ENCODE results near the gene ARHGEF35.
"Not testable (repeated sequence)": the region's sequence is repeated elsewhere in the genome, so short reads cannot be mapped to it uniquely, and the experiment has no call there.

ARHGEF35 gene

DNA sequence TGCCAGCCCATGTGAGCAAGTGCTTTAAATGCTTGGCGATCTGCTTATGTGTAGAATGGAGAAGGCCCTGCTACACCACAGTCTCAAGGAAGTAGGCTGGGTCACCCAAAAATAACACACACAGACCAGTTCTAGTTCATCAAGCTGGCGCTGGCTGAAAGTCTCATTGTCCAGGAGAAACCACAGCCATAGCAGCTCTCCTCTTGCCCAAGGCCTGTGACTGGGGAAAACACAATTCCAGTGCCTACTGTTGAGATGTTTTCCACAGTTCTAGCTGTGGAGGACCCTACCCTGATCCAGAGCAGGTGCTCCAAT is 16.5 kb downstream of the ARHGEF35 start:
- not testable (repeated sequence) for H3K4me3 ChIP-seq (ENCODE audit: low read depth, low read length)

DNA sequence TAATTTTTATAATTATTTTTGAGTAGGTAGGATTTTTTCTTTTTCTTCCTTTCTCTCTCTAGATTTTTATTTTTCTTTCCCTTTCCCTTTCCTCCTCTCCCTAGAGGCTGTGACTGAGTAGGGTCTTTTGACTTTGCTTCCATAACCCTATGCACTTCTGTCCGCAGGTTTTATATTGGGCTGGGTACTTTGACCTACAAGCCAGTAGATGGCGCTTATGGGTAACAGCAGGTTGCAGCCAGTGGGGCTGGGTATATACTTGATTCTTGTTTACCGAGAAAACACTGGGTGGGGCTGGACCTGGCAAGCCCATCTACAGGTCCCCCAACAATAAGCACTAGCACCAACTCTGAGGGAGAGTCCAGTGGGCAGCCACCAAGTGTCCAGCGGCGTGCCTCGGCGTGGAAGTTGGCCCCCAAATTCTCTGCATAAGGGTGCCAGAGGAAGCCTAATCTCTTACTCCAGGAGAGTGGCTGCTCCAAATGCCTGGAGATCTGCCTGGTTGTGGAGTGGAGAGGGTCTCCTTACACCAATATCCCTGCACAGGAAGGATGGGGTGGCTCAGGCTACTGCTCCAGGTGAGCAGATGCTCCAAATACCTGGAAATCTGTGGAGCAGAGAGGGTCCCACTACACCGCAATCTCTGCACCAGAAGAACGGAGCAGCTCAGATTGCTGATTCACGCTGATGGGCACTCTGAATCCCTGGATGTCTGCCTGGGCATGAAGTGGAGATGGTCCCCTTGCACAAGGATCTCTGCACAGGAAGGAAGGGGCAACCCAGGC is 17.1 kb downstream of the ARHGEF35 start:
- not testable (repeated sequence) for H3K4me3 ChIP-seq (ENCODE audit: low read depth, low read length)

DNA sequence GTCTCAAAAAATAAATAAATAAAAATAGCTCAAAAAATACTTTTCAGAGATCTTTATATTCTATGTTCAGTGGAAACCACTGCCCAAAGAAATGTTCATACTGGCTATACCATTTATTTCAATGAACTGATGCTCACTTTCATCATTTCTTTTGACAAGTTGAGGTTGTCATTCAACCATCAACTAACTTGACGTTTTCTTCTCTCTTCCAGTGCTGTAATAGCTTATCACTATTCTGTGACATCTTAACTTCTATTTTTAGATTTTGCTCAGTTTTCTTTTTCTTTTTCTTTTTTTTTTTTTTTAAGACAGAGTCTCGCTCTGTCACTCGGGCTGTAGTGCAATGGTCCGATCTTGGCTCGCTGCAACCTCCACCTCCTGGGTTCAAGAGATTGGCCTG is 21.0 kb downstream of the ARHGEF35 start:
- TF ChIP-seq, protein P1, sequence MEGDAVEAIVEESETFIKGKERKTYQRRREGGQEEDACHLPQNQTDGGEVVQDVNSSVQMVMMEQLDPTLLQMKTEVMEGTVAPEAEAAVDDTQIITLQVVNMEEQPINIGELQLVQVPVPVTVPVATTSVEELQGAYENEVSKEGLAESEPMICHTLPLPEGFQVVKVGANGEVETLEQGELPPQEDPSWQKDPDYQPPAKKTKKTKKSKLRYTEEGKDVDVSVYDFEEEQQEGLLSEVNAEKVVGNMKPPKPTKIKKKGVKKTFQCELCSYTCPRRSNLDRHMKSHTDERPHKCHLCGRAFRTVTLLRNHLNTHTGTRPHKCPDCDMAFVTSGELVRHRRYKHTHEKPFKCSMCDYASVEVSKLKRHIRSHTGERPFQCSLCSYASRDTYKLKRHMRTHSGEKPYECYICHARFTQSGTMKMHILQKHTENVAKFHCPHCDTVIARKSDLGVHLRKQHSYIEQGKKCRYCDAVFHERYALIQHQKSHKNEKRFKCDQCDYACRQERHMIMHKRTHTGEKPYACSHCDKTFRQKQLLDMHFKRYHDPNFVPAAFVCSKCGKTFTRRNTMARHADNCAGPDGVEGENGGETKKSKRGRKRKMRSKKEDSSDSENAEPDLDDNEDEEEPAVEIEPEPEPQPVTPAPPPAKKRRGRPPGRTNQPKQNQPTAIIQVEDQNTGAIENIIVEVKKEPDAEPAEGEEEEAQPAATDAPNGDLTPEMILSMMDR (IDR thresholded peaks at IDR 0.05; ENCODE audit: low read depth, low read length), result no peak
- no peak overlapping the region for H3K4me3 ChIP-seq (ENCODE audit: low read depth, low read length)

DNA sequence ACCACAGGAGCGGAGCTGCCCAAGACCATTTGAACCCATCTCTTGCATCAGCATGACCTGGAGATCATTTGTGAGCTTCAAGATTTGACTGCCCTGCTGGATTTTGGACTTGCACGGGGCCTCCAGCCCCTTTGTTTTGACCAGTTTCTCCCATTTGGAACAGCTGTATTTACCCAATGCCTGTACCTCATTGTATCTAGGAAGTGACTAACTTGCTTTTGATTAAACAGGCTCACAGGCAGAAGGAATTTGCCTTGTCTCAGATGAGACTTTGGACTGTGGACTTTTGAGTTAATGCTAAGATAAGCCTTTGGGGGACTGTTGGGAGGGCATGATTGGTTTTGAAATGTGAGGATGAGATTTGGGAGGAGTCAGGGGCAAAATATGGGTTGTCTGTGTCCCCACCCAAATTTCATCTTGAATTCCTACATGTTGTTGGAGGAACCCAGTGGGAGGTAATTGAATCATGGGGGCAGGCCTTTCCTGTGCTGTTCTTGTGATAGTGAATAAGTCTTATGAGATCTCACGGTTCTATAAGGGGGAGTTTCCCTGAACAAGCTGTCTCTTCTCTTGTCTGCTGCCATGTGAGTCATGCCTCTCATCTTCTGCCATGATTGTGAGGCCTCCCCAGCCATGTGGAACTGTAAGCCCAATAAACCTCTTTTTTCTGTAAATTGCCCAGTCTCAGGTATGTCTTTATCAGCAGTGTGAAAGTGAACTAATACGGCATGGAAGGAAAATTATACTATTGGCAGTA is 23.9 kb downstream of the ARHGEF35 start:
- H3K4me3 ChIP-seq (ENCODE audit: low read depth, low read length), result not testable (repeated sequence)

DNA sequence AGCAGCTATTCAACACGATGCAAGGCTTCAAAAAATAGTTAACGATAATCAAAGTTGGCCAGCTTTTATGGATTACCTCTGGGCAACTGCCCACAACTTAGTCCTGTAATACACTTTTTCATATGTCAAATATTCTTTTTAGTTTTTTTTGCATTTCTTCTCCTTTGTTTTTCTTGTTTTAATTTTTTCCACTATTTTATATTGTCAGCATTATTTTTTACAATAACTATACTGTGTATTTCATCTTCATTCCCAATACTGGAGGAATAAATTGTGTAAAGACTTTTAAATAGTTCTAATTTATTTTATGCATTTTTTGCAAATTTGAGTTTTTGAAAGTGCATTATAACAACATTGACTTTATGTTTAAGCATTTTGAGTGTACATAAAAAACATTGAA is 30.8 kb downstream of the ARHGEF35 start:
- TF ChIP-seq, protein P1 (IDR thresholded peaks at IDR 0.05; ENCODE audit: low read depth, low read length), result no peak
- no peak overlapping the region for H3K4me3 ChIP-seq (ENCODE audit: low read depth, low read length)

DNA sequence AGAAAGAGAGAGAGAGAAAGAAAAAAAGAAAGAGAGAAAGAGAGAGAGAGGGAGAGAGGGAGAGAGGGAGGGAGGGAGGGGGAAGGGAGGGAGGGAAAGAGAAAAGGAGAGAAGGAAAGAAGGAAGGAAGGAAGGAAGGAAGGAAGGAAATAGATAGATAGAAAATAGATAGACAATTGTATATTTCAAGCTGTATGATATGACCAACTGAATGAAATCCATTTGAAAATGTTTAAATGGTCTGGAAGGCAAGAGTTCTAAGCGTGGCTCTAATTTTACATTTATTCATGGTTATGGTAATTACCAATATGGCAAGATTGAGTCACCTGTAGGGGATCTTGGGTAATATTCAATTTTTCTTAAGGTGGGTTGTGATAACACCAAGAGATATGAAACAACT is 36.8 kb downstream of the ARHGEF35 start:
- TF ChIP-seq, protein P1 (IDR thresholded peaks at IDR 0.05; ENCODE audit: low read depth, low read length), result no peak
- H3K4me3 ChIP-seq (ENCODE audit: low read depth, low read length), result no peak overlapping the region

DNA sequence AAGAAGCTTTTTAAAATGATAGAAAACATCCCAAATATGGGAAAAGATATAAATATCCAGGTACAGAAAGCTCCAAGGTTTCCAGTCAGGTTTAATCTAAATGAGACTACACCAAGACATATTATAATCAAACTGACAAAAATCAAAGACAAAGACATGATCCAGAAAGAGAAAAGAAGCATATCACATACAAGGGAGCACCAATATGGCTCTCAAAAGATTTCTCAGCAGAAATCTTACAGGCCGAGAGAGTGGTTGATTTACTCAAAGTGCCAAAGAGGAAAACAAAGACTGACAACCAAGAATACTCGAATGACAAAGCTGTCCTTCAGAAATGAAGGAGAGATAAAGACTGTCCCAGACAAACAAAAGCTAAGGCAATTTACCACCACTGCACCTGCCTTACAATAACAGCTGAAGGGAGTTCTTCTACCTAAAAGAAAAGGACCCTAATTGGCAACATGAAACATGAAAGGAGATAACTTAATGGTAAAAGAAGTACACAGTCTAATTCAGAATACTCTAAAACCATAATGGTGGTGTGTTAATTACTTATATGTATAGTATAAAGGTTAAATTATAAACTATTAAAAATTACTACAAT is 47.3 kb downstream of the ARHGEF35 start:
- no peak overlapping the region for H3K4me3 ChIP-seq (ENCODE audit: low read depth, low read length)
- TF ChIP-seq, protein P1 (IDR thresholded peaks at IDR 0.05; ENCODE audit: low read depth, low read length), result no peak

DNA sequence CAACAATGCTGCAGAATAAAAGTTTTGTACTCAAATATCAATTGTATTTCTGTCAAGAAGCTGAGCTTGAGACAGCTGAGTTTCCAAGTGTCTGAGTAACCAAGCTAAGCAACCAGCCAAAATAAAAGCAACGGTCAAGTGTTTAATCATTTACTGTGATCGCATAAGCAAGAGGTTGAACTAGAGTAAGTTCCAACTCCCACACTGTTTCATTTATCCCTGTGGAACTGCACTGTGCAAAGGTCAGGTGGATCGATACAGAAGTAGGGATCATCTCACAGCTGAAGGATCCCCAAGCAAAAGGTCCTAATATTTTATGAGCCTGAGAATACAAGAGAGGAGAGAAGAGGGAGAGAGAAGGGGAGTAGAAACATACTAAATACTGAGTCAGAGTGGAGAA is 51.2 kb downstream of the ARHGEF35 start:
- TF ChIP-seq, protein P1 (IDR thresholded peaks at IDR 0.05; ENCODE audit: low read depth, low read length), result no peak
- H3K4me3 ChIP-seq (ENCODE audit: low read depth, low read length), result no peak overlapping the region
